HG03045 (cell line): ENCODE data around the gene MRPL18.
"Not testable (repeated sequence)": the region's sequence is repeated elsewhere in the genome, so short reads cannot be mapped to it uniquely, and the experiment has no call there.

Experiments used
- ATAC-seq: cut with Tn5 transposase; IDR thresholded peaks from one replicate; pipeline ENCODE4 v1.9.1; 2021; ENCODE audit warnings: mild to moderate bottlenecking, moderate library complexity; ENCODE audit not compliant: unreplicated experiment

The MRPL18 gene

DNA sequence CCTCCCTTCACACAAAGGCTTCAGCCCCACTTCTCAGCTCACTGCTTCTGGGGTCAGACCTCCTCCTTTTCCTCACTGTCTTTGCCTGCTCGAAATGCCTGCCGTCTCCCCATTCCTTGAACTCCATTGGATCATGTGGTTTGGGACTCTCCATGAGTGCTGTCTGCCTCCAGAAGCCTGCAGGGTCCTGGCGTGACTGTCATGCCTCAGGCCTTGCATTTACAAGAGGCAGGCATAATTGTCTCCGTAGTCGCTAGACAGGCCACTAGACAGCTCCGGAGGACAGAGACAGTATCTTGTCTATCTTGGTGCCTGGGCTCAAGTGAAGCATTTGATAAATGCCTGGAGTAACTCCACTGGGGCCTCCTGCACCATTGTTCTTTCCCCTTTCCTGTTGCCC, 25.1 kb downstream of the MRPL18 start:
- ATAC-seq: no peak

DNA sequence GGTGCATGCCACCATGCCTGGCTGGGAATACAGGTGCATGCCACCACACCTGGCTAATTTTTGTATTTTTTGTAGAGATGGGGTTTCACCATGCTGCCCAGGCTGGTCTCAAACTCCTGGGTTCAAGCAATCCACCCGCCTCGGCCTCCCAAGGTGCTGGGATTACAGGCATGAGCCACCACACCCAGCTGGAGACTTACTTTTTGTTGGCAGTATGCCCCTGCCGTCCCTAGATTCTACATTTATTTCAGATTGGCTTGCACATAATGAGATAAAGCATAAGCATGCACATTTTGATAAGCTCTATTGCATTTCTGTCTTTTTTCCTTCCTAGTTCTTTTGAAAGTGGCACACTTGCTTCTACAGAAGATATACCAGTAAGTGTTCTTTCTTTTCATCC, 26.5 kb downstream of the MRPL18 start:
- not testable (repeated sequence) for ATAC-seq

DNA sequence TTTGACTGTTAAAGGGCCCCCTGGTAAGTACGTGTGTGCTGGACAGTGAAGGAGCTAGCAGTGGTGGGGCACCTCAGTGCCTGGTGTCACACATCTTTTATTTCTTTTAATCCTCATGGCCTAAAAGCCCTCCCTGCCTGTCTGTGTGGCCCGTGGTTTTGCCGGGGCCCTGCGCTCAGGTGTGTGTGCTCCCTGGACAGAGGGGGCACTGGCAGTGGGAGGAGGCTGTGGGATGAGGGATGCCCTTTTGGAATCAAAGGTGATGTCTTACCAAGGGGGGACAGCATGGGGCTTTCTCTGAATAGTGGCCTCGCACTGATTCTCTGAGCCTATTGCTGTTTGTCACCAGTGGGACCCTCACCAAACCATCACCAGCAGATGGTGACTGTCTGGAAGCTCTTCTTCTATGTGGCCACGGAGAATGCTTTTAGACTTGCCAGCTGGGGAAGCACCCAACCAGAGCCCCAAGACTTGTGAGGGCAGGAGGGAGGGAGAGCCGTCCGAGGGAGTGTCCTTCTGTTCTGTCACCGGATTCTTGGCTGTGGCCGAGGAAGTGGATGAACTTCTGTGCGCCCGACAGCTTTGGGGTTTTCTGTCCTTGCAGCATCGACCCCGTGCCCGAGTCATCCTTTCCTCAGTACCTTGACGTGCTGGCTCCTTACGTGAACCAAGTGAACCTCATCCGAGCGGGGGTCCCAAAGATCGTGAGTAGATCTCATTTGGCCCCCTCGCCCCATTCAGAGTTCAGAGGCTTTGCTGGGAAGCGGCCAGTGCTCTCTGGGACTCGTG, 27.9 kb downstream of the MRPL18 start:
- ATAC-seq: no peak

DNA sequence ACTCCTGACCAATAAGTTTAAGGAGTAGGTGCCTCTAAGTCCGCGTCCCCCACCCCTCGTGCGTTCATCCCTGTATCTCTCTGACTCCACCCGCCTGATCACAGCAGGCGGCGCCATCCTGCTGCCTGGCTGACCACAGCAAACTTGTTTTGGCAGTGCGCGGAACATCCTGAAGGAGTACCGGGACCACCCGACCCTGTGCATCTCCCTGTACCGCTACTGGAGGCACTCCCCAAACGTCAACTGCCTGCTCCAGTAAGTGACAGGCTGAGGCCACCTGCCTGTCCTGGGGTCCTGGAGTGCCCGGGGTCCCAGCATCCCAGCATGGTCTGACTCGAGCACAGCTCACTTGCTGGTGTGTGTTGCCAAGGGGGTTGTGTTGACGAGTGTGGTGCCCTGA, 28.8 kb downstream of the MRPL18 start:
- no peak for ATAC-seq

DNA sequence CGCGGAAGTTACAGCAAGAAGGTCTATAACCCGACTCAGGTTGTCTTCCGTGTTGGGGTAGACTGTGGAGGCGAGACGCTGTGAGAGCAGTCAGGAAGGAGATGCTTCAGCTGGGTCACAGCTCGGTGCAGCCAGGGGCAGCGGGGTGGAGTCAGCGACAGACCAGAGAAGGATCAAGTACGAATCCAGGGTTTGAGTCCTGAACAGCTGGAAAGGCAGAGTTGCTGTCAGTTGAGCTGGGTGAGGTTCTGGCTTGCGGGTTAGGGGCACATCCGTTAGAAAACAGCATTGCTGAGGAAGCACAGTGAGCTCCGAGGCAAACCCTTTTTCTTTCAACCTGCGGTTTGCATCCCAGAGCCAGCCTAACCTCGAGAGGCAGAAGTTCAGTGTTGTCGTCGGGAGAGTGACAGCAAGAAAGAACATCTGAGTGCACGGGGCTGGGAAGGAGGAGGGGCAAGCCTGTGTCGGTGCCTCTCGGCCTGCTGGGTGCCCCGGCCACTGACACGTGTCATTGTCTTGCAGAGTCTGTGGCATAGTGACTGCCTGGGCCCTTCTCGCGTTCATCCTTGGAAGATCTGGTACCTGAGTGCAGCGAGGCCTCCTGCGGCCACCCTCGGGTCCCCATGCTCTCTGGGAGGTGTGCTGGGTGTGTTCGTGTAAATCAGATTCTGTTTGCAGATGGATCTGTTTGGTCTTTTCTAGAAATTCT, 29.8 kb downstream of the MRPL18 start:
- no peak for ATAC-seq

DNA sequence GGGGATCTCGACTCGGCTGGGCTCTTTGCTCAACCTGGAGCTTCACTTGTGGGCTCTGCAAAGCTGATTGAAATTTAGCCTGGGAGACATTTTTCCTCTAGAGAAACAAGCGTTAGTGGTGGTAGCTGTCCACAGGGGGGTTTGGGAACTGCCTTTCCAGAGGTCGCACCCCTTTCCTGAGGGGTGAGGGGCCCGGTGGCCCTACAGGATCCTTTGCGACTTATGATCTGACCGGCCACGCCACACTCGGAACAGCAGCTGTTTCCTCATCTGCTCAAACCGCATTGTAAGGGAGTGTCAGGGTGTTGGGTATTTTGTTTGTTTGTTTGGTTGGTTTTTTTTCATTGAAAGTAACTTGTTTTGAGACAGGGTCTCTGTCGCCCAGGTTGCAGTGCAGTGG, 30.9 kb downstream of the MRPL18 start:
- ATAC-seq: no peak

DNA sequence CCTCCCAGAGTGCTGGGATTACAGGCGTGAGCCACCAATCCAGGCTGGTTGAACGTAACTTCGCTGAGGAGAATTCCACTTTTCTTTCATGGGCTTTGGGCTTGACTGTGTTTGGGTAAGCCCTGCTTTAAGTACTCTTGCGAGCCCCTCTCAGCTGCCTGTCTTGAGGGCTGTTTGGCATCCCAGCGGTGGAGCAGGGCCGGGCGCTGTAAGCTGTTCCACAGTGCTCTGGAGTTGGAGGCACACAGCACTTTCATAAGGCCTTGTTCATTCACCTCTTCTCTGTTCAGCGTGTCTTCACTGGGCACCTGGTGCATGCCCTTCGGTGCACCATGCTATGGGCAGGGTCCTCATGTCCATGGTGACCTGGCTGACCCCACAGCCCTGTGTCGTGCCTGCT, 31.5 kb downstream of the MRPL18 start:
- ATAC-seq: no peak

DNA sequence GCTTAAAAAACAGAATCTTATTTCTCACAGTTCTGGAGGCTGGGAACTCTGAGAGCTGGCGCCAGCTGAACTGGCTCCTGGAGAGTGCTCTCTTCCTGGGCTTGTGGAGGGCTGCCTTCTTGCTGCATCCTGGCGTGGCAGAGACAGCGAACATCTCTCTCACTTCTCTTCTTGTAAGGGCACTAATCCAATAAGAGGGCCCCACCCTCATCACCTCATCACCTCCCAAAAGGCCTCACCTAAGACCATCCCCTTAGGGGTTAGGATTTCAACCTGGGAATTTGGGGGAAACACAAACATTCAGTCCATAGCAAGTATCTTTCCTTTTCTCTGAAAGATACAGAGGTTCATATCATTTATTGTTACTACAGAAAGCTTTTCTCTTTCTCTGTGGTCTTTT, 33.7 kb downstream of the MRPL18 start:
- no peak for ATAC-seq

DNA sequence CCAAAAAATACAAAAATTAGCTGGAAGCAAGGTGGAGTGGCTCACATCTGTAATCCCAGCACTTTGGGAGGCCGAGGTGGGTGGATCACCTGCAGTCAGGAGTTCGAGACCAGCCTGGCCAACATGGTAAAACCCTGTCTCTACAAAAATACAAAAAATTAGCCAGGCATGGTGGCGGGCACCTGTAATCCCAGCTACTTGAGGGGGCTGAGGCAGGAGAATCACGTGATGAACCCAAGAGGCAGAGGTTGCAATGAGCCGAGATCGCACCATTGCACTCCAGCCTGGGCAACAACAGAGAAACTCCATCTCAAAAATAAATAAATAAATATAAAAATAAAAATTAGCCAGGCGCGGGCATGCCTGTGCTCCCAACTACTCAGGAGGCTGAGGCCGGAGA, 34.4 kb downstream of the MRPL18 start:
- not testable (repeated sequence) for ATAC-seq

DNA sequence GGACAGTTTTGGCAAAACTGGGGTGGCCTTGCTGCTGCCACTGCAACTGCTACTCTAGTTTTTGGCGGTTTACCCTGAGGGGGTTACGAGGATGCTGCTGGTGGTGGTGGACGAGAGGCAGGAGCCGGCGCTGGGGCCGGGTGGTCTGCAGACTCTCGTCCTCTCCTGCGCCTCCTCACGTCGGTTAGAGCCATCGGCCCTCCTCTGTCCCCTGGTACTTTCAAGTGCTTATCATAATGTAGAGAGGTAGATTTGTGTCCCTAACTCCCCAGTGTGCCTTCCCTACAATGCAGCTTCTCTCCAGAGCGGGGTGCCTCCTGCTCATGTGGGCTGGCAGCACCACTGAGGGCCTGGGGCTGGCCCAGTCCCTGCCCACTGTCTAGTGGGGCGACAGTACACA, 35.7 kb downstream of the MRPL18 start:
- ATAC-seq: no peak

DNA sequence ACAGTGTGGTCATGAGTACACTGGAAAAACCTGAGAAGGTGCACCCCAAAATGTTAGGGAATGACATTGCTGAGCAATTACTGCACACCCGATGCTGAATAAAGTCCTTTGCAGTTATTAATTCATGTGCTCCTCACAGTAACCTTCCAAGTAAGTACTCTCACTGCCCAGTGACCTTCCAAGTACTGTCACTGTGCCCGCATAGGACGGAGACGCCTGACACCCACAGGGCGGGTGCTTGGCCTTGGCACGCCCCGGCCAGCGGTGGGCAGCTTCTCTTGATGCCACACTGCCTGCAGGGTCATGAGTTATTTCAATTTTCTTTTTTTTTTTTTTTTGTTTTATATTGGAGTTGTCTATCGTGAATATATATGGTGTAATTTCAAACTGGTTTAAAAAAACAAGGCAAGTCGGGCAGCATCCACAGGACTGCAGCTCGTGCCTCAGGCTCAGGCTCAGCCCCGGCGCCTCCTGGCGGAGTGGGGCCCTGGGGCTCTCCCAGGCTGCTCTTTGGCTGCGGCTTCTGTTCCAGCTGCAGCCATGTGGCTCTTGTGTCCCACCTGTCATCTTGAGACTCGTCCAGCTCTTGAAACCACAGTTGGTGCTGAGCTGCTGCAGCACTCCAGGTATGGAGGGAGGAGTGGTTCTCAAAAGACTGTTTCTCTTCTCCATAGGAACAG, 36.8 kb downstream of the MRPL18 start:
- no peak for ATAC-seq

DNA sequence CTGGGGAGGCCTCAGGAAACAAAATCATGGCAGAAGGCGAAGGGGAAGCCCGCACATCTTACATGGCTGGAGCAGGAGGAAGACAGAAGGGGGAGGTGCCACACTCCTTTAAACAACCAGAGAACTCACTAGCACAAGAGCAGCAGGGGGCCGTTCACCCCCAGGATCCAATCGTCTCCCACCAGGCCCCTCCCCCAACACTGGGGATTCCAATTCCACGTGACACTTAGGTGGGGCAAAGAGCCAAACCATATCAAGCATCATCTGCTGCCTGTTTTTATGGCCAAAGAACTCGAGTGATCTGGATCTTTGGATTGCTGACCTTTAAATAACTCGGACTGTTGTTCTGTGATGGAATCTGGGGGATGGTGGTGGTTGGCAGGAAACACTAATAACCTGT, 37.8 kb downstream of the MRPL18 start:
- no peak for ATAC-seq

DNA sequence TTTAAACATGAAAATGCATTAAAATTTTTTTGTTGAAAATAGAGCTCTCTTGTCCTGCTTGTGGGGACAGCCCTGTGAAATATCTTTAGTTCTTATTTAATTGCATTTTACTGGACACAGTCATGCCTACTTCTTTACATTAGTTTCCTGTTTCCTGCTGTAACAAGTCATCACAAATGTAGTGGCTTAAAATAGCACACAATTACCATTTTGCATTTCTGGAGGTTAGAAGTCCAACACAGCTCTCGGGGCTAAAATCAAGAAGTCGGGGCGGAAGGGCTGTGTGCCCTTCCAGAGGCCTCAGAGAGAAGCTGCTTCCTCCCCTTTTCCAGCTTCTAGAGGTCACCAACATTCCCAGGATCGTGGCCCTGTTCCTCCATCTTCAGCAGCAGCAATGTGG, 39.3 kb downstream of the MRPL18 start:
- no peak for ATAC-seq

DNA sequence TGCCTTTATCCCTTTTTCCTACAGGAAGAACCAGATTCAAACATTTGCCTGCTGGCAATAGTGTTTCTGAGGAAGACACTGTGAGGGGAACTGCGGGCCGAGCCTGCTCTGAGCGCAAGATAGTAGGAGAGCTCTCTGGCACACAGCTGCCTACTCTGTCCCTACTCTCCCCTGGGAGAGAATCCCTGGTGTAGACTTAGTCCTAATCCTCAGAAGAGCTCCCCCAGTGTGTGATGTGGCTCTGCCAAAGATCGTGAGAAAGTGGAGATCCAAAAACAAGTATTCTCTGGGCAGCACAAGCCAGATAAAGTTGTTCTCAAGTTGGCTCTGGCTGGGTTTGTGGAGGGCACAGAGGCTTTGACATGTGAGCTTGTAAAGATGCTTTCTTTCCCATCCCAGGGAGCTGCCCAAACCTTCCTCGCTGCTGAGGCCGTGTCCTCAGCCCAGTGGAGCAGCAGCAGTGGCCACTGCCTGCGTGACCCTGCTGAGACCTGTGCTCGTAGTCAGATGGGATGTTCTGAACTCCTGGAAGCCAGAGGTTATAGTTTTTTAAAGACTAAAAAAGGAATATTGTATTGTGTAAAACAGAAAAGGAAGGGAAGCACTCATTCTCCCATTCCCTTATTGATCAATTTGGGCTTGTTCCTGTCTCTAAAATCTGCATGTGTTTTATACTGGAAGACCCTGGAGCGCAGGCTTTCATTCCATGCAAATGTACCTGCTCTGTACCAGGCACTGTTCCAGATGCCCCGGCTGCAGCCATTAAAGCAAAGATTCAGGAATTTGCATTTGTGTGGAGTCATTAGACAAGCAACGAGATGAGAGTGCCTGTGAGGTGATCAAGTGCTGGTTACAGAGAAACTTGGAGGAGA, 40.5 kb downstream of the MRPL18 start:
- ATAC-seq: no peak

DNA sequence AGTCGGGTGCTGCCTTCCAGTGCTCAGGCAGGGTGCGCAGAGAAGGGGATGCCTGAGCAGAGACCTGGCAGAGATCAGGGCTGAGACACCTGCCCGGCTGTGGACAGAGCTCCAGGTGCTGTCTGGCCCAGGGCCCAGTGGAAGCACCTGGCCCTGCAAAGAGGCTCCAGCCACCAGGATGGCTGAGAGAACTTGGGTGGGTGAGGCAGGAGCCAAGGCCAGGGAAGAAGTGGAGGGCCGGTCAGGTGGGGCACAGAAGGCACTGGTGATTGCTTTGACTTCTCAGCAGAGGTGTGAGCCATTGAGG, 41.1 kb downstream of the MRPL18 start:
- ATAC-seq: no peak

DNA sequence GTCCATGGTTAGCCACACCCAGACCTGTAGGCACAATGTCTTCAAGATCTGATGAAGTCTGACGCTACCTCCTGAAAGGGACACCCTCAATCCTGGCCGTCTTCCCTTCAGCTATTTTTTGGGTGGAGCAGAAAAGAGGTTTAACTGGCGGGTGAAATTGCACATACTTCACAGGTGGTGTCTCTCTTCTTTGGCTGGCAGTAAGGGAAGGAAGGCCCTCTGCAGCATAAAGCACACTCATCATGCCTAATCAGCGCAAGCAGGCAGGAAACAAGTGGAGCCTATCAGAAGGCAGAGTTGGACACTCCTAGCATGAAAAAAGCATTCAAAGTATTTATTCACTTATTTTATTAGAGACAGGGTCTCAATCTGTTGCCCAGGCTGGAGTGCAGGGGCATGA, 42.7 kb downstream of the MRPL18 start:
- ATAC-seq: no peak

DNA sequence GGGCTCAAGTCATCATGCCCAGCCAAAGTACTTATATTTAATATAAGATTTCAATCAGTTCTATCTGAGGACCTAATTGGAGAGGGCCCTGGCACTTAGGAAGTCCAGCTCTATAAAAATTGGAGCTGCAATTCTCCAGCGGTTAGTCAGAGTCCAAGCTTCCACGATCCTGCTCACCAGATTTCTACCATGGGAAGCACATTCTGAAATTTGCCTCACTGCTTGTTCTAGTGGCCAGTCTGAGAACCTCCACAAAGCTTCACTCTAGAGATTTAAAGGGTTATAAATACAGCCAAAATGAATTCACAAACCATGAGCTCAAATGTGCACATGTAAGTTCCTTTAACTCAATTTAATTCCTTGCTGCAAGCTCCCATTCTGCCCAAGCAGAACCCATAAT, 43.3 kb downstream of the MRPL18 start:
- ATAC-seq: no peak

DNA sequence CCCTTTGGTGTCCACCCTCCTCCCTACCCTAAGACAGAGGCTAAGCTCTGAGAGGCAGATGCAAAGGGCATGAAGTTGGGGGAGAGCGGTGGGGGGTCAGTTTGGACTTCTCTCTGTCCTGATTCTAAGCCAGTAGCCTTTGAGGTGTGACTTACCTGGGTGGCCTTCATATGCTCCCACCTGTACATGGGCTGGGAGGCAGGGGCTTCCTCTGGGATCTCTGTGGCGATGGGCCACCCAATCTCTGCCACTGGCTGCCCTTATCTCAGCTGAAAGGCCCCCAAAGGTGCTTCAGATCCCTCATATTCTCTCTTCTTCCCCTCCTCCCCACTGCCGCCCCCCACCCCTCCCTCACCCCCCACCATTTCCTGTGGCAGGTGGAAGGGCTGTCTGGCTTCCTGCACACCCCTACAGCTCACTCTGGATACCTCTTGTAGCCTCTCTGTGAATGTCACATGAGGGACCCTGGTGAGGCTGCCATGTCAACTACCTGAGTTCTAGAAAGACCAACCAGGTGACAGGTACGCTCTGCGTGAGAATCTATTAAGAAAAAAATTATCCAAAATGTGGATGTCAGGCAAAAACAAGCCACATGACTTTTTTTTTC, 43.8 kb downstream of the MRPL18 start:
- ATAC-seq: no peak

DNA sequence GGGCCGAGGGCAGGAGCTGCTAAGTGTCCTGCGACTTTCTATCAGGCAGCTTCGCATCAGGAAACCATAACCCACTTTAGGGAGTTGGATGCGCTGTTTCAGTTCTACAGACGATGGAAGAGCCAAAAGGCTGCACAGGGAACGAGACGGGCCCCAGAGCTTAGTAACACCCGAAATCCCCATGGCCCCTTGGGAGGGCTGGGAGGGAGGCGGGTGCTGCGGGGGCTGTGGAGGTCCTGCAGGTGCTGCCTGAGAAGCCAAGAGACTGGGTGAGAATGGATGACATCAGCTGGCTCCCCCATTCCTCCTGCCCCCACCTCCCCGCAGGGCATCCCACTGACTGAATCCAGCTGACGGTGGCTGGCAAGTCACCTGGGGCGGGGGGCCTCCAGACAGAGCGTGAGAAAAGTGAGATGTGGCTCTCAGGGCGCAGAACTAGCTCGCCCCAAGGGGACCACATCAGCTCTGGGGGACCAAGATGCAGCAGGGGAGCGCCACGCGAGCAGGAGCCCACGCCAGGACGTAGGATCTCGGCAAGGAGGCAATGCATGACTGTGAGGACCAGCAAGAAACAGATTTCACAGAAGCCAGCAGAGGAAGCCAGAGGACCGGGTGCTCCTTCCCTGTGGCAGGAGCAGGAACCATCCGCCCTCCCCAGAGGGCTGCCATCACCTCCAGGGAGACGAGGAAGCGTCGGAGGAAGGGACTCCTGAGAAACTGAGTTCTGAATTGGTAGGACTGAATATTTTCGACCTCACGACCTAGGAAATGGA, 46.6 kb downstream of the MRPL18 start:
- ATAC-seq: no peak

DNA sequence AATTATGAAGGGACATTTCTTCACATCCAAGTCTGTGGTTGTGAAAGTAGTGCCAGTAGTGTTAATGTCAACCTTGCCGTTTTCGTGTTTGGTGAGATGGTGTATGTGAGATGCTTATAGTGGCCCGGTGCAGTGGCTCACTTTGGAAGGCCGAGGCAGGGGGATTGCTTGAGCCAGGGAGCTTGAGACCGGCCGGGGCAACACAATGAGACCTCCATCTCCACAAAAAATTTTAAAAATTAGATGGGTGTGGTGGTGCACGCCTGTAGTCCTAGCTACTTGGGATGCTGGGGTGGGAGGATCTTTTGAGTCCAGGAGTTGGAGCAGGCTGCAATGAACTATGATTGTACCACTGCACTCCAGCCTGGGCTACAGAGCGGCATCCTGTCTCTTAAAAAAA, 47.2 kb downstream of the MRPL18 start:
- no peak for ATAC-seq
